Testis (tissue), 3 donors: ENCODE results near the gene DLG2. TPM values are rescaled to one million over a fixed set of nuclear protein-coding genes. Genes with fewer than 3 reads are reported as not detected.

Source experiments
- DNase-seq: peaks from one replicate; pipeline ENCODE4 v3.0.0-alpha.2; 2019
- H3K27ac ChIP-seq, 2 donors: fragments of 200-600 bp; sonication (generic); one replicate each; pipeline ENCODE4 v1.5.1; 2019
- H3K27me3 ChIP-seq: fragments of 200-600 bp; sonication (generic); one replicate; pipeline ENCODE4 v1.5.1; 2019
- H3K36me3 ChIP-seq: fragments of 200-600 bp; sonication (generic); one replicate; pipeline ENCODE4 v1.5.1; 2017; ENCODE audit warnings: low read depth; ENCODE audit errors: missing control alignments
- H3K4me1 ChIP-seq: fragments of 200-600 bp; sonication (generic); one replicate; pipeline ENCODE4 v1.5.1; 2019
- H3K4me3 ChIP-seq, 2 donors: fragments of 200-600 bp; sonication (generic); one replicate each; pipeline ENCODE4 v1.5.1; 2017 to 2019
- H3K9me3 ChIP-seq: fragments of 200-600 bp; sonication (generic); one replicate; pipeline ENCODE4 v1.5.1; 2017
- POLR2A ChIP-seq: fragments of 450-650 bp; IDR thresholded peaks from one replicate; pipeline ENCODE4 v1.6.1; 2017; ENCODE audit warnings: antibody characterized with exemption, mild to moderate bottlenecking, moderate library complexity
- WGBS, 2 donors: methylation state at CpG; one replicate each; pipeline ENCODE4 v1.1.5; 2018; 5-methylcytosine and 5-hydroxymethylcytosine counted together
- intact Hi-C: fragments of 100-400 bp; cut with DNase I; formaldehyde crosslinking; loops from one replicate; pipeline ENCODE4 v1.15.1; 2023; ENCODE audit warnings: low total_unique reads
- polyA plus RNA-seq: library from polyadenylated mRNA; stranded (reverse); fragments of 350-450 nt; fragmentation: Illumina TruSeq; extraction: RNeasy Lipid Tissue Mini Kit (QIAGEN cat#74804); gene quantifications from one replicate; pipeline ENCODE4 v1.2.3, GENCODE V29; 2014; ENCODE audit warnings: low read depth, low replicate concordance; ENCODE audit not compliant: insufficient read depth
- total RNA-seq, 2 donors: library from RNA; depleted of rRNA; stranded (reverse); fragments of >200 nt; gene quantifications; one replicate each; pipeline ENCODE4 v1.2.3, GENCODE V29; 2016
- TF ChIP-seq, protein P1 (sequence below), 3 experiments: fragments of 450-650 bp in 2 of 3; fragments of 200-600 bp in 1 of 3; sonication (generic) in 1 of 3; IDR thresholded peaks; one replicate each; pipeline ENCODE4 v1.5.1; 2016 to 2019; ENCODE audit warnings: antibody characterized with exemption in 3 of 3, mild to moderate bottlenecking in 2 of 3, moderate library complexity in 1 of 3

The DLG2 gene
- total and polyA plus RNA-seq, 3 donors from 2014 or later = 13.8 to 23.0 (median 14.1) TPM

DNA sequence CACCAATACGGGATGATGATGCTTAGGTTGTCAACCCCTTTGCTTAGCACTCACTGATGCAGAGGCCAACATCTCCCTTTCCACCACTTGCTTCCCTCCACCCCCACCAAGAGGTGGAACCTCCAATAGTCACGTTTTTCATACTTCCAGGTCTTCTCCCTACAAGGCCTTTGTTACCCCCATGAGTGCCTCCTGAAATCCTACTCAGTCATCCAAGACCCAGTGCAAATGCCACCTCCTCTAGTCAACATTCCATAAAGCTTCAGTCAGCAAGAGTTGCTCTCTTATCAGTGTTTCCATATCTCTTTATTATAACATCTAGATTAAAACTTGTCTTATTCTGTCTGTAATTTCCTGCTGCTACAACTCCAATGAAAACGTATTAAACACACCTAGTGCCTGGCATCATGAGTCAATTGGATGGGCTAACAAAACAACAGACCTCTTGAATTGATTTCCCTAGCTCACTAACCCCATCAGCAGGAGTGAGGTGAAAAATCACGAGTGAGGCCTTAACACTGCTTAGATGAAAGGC is 1970.3 kb downstream of the DLG2 start:
- TF ChIP-seq, protein P1, sequence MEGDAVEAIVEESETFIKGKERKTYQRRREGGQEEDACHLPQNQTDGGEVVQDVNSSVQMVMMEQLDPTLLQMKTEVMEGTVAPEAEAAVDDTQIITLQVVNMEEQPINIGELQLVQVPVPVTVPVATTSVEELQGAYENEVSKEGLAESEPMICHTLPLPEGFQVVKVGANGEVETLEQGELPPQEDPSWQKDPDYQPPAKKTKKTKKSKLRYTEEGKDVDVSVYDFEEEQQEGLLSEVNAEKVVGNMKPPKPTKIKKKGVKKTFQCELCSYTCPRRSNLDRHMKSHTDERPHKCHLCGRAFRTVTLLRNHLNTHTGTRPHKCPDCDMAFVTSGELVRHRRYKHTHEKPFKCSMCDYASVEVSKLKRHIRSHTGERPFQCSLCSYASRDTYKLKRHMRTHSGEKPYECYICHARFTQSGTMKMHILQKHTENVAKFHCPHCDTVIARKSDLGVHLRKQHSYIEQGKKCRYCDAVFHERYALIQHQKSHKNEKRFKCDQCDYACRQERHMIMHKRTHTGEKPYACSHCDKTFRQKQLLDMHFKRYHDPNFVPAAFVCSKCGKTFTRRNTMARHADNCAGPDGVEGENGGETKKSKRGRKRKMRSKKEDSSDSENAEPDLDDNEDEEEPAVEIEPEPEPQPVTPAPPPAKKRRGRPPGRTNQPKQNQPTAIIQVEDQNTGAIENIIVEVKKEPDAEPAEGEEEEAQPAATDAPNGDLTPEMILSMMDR (IDR thresholded peaks at IDR 0.05) = no peak
- TF ChIP-seq POLR2A = no peak
- no peak overlapping the region for H3K4me3 ChIP-seq
- no peaks in the 10 kb centered on the region for H3K4me1 ChIP-seq
- H3K36me3 ChIP-seq = no peaks in the 10 kb centered on the region
- intact Hi-C loops = no loop called here
- H3K27me3 ChIP-seq = no peaks in the 10 kb centered on the region
- H3K27ac ChIP-seq = no peak overlapping the region
- DNase-seq = no peak
- no peaks in the 10 kb centered on the region for H3K9me3 ChIP-seq
- WGBS, 2 donors = 73 to 76% methylated on average over 4 of the region's 4 CpGs

DNA sequence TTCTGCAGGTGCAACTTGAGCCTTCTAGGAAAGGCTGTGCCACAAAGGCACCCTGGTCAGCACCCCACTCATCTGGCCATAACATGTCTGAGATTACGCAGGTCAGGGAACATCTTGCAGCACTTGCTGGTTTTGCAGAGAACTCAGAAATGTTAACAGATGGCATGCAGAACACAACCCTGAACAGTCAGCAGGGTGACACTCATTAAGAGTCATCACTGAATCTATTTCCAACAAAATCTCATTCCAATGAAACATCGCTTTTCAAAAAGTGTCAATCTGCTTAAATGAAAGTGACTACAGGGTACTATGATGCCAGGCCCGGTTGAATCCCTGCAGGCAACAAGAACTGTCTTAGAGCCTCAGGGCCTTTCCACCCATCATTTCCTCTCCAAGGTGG is 1971.2 kb downstream of the DLG2 start:
- Histone ChIP-seq H3K27me3 (no peaks in the 10 kb centered on the region), H3K36me3 (no peaks in the 10 kb centered on the region), H3K27ac (no peak overlapping the region), H3K4me1 (no peaks in the 10 kb centered on the region), H3K9me3 (no peaks in the 10 kb centered on the region), H3K4me3 (no peak overlapping the region)
- no peak for TF ChIP-seq POLR2A
- 88 to 96% methylated on average over 3 of the region's 3 CpGs for WGBS, 2 donors
- DNase-seq = no peak
- intact Hi-C loops = no loop called here

DNA sequence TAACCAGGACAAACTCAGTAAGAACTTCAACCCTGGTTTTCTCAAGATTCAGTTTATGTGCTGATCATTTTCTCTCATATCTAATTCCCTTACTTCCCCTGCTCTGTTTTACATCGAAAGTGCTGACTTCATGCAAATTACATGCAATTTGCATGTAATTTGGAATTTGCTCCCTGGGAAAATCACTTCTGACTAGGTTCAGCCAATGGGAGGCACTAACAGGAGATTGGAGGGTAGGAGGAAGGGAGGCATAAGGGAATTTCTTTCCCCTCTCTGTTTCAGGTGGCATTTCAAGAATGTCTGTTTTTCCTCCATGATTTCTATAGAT is 1977.7 kb downstream of the DLG2 start:
- Histone ChIP-seq H3K27me3 (no peaks in the 10 kb centered on the region), H3K36me3 (no peaks in the 10 kb centered on the region), H3K4me3 (no peak overlapping the region), H3K4me1 (no peaks in the 10 kb centered on the region), H3K27ac (no peak overlapping the region), H3K9me3 (no peaks in the 10 kb centered on the region)
- intact Hi-C loops = no loop called here
- TF ChIP-seq, protein P1 (IDR thresholded peaks at IDR 0.05) = no peak
- no peak for TF ChIP-seq POLR2A
- WGBS, 2 donors = 82 to 83% methylated on average over 1 of the region's 1 CpG
- DNase-seq = no peak

DNA sequence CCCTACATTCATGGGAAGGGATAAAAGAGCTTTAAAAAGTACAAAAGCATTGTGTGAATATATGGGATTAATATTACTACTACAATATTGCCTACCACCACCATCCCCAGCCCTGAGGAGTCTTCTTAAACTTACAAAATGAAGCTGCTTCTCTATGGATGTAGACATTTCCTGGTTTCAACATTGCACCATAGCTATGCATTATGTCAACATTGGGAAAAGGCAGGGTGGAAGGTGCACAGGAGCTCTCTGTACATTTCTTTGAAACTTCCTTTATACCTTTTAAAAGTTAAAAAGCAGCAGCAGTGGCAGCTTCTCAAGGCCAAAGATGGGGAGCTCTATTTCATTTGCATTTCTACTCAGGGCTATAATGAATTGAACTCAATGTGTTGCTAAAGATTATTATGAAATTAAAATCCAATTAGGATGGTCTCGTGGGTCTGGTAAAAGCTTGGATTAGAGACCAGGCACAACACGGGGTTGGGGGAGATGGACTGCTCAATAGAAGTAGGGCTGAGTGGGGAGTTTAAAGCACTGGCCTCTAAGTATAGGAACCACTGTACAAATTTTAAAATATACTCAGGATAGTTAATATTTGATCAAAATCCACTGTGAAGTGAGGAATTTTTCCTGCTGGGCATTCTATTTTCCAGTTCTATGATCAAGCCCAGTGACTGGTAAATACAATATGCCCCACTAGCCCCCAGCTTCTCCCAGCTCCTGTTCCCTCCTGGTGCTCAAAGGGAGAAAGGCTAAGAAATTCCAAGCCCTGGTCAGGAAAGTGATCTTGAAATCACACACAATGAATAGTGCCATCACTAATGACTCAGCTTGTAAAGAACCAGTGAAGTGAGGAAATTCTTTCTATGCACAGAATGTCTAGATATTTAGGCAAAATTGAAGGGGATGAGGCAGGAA is 1978.3 kb downstream of the DLG2 start:
- Histone ChIP-seq H3K36me3 (no peaks in the 10 kb centered on the region), H3K4me3 (no peak overlapping the region), H3K4me1 (no peaks in the 10 kb centered on the region), H3K27me3 (no peaks in the 10 kb centered on the region), H3K27ac (no peak overlapping the region), H3K9me3 (no peaks in the 10 kb centered on the region)
- 76 to 84% methylated on average over 2 of the region's 2 CpGs for WGBS, 2 donors
- intact Hi-C loops = no loop called here
- TF ChIP-seq, protein P1 (IDR thresholded peaks at IDR 0.05) = no peak
- no peak for TF ChIP-seq POLR2A
- DNase-seq = no peak

DNA sequence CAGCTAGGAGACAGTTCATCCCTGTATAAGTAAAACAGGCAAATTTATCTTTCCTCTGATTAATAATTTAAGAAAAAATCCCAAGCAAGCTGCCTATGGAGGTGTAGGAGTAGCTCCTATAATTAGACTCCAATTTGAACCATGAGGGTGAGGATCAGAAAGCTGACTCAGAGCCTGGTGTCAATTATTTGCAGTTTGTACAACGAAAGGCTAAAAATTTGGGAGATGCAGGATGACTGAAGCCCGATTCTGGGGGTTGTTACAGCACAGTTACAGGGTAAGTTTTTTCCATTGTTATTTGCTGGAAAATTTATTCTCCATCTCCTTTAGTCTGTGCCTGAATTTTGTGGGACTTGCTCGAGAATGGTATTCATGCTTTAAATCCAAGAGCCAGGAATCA is 1981.6 kb downstream of the DLG2 start:
- Histone ChIP-seq H3K4me3 (no peak overlapping the region), H3K36me3 (no peaks in the 10 kb centered on the region), H3K27me3 (no peaks in the 10 kb centered on the region), H3K27ac (no peak overlapping the region), H3K9me3 (no peaks in the 10 kb centered on the region), H3K4me1 (no peaks in the 10 kb centered on the region)
- TF ChIP-seq, protein P1 (IDR thresholded peaks at IDR 0.05) = no peak
- no peak for TF ChIP-seq POLR2A
- intact Hi-C loops = no loop called here
- no peak for DNase-seq
- WGBS, 2 donors = 68 to 71% methylated on average over 3 of the region's 3 CpGs
